Stomach (tissue), 4 donors: ENCODE measurements around the gene FRAT1.

ENCODE experiments used
- CTCF ChIP-seq, 7 experiments: fragments of 450-650 bp in 4 of 7; fragments of 200-600 bp in 3 of 7; sonication (generic) in 3 of 7; IDR thresholded peaks; one replicate each; pipeline ENCODE4 v1.5.1; 2016 to 2019; ENCODE audit warnings: antibody characterized with exemption in 7 of 7, control low read depth in 2 of 7, mild to moderate bottlenecking in 1 of 7
- POLR2A ChIP-seq, 4 donors: fragments of 450-650 bp; IDR thresholded peaks; one replicate each; pipeline ENCODE4 v1.6.1; 2016; ENCODE audit warnings: antibody characterized with exemption in 4 of 4, control low read depth in 2 of 4, mild to moderate bottlenecking in 1 of 4, moderate library complexity in 1 of 4
- POLR2AphosphoS5 ChIP-seq, 3 donors: sonication (generic); formaldehyde crosslinking; IDR thresholded peaks; one replicate each; pipeline ENCODE4 v1.6.1; 2016; ENCODE audit warnings: antibody characterized with exemption in 3 of 3

GRCh38 chr10:97323501-97323900, 4.4 kb downstream of the FRAT1 start:
- TF ChIP-seq CTCF (IDR thresholded peaks at IDR 0.05) (no peak), POLR2AphosphoS5 (IDR thresholded peaks at IDR 0.05) (no peak), POLR2A (IDR thresholded peaks at IDR 0.05) (no peak)
